Measurements from ENCODE around the gene DAAM1. TPM values are rescaled to one million over a fixed set of nuclear protein-coding genes. Genes with fewer than 3 reads are reported as not detected.

Gene DAAM1
- total RNA-seq, 1 donor from 2014 or later = 64.3 TPM

DNA sequence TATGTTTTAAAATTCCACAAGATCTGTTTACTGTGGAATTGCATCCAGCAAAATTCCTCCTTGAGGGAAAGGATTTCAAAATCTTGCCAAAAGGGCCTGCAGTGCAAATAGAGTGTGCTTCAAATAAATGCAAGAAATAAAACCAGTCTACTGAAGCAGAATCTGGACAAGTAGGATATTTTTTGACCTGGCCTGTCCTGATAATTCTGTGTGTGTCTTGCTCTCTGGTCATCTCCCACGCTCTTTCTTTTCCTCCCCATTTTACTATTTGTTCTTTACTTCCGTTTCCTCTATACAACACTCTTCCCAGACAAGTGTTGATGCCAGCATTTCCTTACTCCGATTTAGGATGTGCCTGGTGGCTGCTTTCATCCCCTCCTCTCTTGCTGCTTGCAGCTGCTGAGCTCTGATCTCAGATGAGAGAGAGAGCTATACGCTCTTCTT lies 160.8 kb downstream of the DAAM1 start:
- Mint-ChIP-seq H3K27me3 (no peaks in the 10 kb centered on the region), H3K9me3 (no peaks in the 10 kb centered on the region), H3K36me3 (peaks cover 38% of the 10 kb centered on the region), H3K4me3 (no peak overlapping the region), H3K4me1 (ENCODE audit: unreplicated experiment) (peaks cover 17% of the 10 kb centered on the region), H3K27ac (no peak overlapping the region)
- TF ChIP-seq, protein P1, sequence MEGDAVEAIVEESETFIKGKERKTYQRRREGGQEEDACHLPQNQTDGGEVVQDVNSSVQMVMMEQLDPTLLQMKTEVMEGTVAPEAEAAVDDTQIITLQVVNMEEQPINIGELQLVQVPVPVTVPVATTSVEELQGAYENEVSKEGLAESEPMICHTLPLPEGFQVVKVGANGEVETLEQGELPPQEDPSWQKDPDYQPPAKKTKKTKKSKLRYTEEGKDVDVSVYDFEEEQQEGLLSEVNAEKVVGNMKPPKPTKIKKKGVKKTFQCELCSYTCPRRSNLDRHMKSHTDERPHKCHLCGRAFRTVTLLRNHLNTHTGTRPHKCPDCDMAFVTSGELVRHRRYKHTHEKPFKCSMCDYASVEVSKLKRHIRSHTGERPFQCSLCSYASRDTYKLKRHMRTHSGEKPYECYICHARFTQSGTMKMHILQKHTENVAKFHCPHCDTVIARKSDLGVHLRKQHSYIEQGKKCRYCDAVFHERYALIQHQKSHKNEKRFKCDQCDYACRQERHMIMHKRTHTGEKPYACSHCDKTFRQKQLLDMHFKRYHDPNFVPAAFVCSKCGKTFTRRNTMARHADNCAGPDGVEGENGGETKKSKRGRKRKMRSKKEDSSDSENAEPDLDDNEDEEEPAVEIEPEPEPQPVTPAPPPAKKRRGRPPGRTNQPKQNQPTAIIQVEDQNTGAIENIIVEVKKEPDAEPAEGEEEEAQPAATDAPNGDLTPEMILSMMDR (conservative IDR thresholded peaks at IDR 0.05) = no peak
- DNase-seq (ENCODE audit: extremely low spot score, unreplicated experiment) = no peak

DNA sequence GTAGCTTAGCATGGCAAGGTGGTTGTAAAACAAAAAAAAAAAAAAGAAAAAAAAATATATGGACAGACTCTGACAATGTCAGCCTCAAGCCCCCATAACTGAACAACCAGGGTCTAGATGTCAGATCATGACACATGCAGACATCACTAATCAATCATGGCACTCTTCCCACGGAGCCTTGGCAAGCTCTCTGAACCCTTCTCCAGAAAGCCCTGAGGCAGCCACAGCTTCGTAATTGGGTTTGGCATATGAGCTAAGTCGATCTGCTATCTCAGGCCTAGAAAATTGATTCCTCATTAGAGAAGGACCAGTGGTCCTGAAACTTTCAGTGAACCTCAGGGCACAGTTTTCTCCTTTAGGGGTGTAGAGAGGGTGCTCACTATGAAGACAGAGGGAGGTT lies 164.5 kb downstream of the DAAM1 start:
- Mint-ChIP-seq H3K27ac (no peak overlapping the region), H3K4me1 (ENCODE audit: unreplicated experiment) (peaks cover 3% of the 10 kb centered on the region), H3K4me3 (no peak overlapping the region), H3K9me3 (no peaks in the 10 kb centered on the region), H3K36me3 (peaks cover 46% of the 10 kb centered on the region), H3K27me3 (no peaks in the 10 kb centered on the region)
- TF ChIP-seq, protein P1 (conservative IDR thresholded peaks at IDR 0.05) = no peak
- no peak for DNase-seq (ENCODE audit: extremely low spot score, unreplicated experiment)

DNA sequence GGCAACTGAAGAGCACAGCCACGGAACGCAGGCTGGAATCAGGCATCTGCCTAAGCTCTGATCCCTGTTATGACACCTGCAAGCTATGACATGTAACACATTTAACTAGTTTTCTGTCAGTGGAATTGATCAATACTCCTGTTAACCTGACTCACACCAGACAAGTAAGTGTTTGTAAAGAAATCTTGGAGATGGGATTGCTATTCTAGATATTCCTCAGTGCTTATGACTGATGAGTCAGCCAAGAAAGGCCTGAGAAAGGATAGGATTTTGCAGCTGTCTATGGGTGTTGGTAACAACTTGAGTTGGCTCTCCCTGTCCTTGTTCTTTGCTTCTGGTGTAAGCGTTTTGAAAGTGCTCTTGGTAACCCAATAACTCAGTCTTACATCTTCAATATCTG lies 166.2 kb downstream of the DAAM1 start:
- Mint-ChIP-seq H3K9me3 (no peaks in the 10 kb centered on the region), H3K27me3 (no peaks in the 10 kb centered on the region), H3K36me3 (peaks cover 44% of the 10 kb centered on the region), H3K4me3 (no peak overlapping the region), H3K27ac (no peak overlapping the region), H3K4me1 (ENCODE audit: unreplicated experiment) (peaks cover 6% of the 10 kb centered on the region)
- no peak for DNase-seq (ENCODE audit: extremely low spot score, unreplicated experiment)
- TF ChIP-seq, protein P1 (conservative IDR thresholded peaks at IDR 0.05) = no peak

DNA sequence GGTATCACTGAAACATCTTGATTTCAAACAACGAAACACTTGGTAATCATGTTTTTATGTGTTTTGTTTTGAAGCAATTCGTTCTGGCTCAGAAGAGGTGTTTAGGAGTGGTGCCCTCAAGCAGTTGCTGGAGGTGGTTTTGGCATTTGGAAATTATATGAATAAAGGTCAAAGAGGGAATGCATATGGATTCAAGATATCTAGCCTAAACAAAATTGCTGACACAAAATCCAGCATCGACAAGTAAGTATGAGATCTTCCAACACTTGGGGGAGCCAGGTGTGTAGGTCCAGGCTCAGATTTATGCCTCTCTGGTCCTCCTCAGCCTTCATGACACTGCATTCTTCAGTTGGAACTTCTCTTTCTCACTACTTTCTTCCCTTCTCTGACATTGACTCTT lies 166.6 kb downstream of the DAAM1 start:
- Mint-ChIP-seq H3K27ac (no peak overlapping the region), H3K4me1 (ENCODE audit: unreplicated experiment) (peaks cover 6% of the 10 kb centered on the region), H3K27me3 (no peaks in the 10 kb centered on the region), H3K4me3 (no peak overlapping the region), H3K9me3 (no peaks in the 10 kb centered on the region), H3K36me3 (peaks cover 47% of the 10 kb centered on the region)
- TF ChIP-seq, protein P1 (conservative IDR thresholded peaks at IDR 0.05) = no peak
- DNase-seq (ENCODE audit: extremely low spot score, unreplicated experiment) = no peak

DNA sequence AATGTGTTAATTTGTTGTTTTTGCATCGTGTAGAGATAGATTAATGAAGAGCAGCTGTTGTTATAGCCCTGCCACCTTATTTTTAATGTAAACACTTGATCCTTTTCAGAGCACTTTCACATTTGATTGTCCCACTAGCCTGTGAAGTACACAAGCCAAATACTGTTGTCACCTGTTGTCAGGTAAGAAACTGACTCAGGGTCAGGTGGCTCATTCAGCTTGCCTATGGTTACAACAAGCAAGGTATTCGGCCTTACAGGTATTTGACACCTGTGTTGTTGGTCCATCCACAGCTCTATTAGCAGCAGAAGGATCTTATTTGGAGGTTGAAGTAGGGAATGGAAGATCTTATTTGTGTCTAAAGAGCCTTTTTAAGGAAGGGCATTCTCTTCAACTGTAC lies 167.8 kb downstream of the DAAM1 start:
- Mint-ChIP-seq H3K4me1 (ENCODE audit: unreplicated experiment) (peaks cover 12% of the 10 kb centered on the region), H3K27ac (no peak overlapping the region), H3K36me3 (peaks cover 58% of the 10 kb centered on the region), H3K9me3 (no peaks in the 10 kb centered on the region), H3K27me3 (no peaks in the 10 kb centered on the region), H3K4me3 (no peak overlapping the region)
- TF ChIP-seq, protein P1 (conservative IDR thresholded peaks at IDR 0.05) = no peak
- no peak for DNase-seq (ENCODE audit: extremely low spot score, unreplicated experiment)

DNA sequence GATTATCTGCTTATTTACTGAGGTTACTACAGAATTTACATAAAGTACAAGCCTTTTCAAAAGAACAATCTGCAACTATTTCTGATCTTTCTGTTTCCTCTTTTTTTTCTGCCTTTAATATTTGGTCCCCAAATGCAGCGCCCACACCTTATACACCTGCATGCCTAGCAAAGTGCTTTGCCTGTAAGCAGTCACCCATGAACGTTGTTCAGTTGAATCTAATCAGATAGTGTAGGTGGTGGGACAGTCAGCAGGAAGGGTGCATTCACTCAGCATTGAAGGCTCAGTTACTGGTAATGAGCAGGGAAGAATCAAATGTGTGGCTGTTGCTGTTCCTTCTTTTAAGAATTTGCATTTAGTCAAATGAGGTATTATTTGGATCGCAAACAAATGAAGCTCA lies 168.3 kb downstream of the DAAM1 start:
- no peaks in the 10 kb centered on the region for H3K9me3 Mint-ChIP-seq
- H3K27ac Mint-ChIP-seq = no peak overlapping the region
- H3K36me3 Mint-ChIP-seq = peaks cover 59% of the 10 kb centered on the region
- TF ChIP-seq, protein P1 (conservative IDR thresholded peaks at IDR 0.05) = no peak
- H3K27me3 Mint-ChIP-seq = no peaks in the 10 kb centered on the region
- H3K4me1 Mint-ChIP-seq (ENCODE audit: unreplicated experiment) = peaks cover 12% of the 10 kb centered on the region
- no peak for DNase-seq (ENCODE audit: extremely low spot score, unreplicated experiment)
- no peak overlapping the region for H3K4me3 Mint-ChIP-seq
